Middle frontal gyrus (tissue), 1 donor: Measurements from ENCODE around the gene ATP2C1.
"Not testable (repeated sequence)": the region's sequence is repeated elsewhere in the genome, so short reads cannot be mapped to it uniquely, and the experiment has no call there.

Source experiments
- DNase-seq: peaks from one replicate; pipeline ENCODE4 v3.0.0-alpha.2; 2015; ENCODE audit warnings: low spot score; ENCODE audit errors: extremely low spot score

ATP2C1 gene

DNA sequence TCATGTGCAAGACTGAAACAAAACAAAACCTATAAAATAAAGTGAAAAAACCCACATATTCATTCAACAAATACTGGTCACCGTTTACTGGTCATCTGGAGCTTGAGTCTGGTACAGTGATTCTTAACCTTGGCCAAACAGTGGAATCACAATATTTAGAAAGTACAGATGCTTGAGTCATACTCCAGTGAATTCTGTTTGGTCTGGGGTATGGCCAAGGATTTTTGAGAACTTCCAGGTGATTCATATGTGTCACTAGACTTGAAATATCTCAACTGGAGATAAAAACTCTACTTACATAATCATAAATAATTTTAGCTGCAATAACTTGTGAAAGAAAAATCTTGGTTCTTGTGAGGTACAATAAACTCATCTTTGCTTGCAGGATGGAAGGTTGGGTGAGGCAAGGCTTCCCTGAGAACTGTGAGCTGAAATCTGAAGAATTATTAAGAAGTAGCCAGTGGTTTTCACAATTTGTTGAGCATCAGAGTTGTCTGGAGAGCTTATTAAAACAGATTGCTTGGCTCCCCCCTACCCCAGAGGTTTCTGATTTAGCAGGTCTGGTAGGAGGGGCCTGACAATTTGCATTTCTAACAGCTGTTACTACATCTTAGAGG, 142.4 kb downstream of the ATP2C1 start:
- peak; percentile 52 for DNase-seq

DNA sequence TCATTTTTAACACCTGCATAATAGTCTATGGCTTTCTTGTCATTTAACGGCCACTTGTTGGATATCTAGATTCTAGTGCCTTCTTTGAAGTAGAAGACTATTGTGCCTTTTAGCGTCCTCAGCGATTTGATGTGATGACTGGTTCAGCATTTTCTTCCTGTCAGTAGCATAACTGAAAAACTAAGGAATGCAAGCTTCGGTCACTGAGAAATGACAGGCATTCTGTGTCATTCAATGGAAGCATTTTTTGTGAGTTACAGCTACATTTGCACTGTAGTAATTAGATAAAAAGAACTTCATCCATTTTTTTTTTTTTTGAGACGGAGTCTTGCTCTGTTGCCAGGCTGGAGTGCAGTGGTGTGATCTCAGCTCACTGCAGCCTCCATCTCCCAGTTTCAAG, 143.1 kb downstream of the ATP2C1 start:
- no peak for DNase-seq

DNA sequence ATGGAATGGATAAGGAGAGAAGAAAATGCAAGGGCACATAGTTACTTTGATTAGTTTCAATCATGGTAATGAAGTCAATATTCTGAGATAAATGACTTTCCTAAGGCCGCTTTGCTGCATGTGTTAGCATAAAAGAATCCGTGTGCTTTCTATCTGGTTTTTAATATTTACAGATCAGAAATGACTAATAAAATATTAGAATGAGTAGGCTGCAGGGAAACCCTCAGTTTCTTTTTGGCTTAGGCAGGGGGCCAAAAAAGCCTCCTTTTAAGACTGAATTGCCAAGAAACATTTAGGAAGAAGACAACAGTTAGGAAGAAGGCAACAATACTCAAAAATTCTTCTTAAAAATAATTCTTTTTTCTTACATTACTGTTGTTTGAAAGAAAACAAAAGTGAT, 144.4 kb downstream of the ATP2C1 start:
- DNase-seq, result no peak

DNA sequence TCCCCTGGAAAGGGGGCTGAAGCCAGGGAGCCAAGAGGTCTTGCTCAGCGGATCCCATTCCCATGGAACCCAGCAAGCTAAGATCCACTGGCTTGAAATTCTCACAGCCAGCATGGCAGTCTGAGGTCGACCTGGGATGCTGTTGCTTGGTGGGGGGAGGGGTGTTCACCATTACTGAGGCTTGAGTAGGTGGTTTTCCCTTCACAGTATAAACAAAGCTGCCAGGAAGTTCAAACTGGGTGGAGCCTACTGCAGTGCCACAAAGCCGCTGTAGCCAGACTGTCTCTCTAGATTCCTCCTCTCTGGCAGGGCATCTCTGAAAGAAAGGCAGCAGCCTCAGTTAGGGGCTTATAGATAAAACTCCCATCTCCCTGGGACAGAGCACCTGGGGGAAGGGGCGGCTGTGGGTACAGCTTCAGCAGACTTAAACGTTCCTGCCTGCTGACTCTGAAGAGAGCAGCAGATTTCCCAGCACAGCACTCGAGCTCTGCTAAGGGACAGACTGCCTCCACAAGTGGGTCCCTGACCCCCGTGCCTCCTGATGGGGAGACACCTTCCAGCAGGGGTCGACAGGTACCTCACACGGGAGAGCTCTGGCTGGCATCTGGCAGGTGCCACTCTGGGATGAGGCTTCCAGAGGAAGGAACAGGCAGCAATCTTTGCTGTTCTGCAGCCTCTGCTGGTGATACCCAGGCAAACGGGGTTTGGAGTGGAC, 148.5 kb downstream of the ATP2C1 start:
- not testable (repeated sequence) for DNase-seq

DNA sequence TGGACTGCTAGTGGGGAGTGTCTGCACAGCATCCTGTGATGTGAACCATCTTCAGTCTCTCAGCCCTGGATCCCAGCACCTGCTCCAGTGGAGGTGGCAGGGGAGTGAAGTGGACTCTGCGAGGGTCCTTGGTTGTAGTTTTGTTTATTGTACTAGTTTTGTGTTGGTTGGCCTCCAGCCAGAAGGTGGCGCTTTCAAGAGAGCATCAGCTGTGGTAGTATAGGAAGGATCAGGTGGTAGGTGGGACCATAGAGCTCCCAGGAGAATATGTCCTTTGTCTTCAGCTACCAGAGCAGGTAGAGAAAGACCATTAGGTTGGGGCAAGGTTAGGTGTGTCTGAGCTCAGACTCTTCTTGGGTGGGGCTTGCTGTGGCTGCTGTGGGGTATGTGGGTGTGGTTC, 153.7 kb downstream of the ATP2C1 start:
- no peak for DNase-seq

DNA sequence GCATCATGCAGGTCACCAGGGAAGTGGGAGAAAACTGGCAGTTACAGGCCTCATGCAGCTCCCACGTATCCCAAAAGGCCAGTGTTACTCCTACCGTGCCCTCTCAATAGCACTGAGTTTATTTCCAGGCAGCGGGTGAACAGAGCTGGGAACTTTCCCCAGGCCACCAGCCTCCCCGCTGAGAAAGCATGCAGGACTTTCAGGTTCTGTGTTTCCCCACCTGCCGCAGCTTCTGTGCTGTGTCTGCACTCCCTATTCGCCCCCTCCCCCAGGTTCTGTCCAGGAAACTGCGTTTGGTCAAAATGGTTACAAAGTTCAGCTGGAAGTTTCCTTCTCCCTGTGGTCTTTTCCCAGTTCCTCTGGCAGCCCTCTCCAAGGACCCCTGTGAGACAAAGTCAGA, 154.1 kb downstream of the ATP2C1 start:
- DNase-seq, result no peak

DNA sequence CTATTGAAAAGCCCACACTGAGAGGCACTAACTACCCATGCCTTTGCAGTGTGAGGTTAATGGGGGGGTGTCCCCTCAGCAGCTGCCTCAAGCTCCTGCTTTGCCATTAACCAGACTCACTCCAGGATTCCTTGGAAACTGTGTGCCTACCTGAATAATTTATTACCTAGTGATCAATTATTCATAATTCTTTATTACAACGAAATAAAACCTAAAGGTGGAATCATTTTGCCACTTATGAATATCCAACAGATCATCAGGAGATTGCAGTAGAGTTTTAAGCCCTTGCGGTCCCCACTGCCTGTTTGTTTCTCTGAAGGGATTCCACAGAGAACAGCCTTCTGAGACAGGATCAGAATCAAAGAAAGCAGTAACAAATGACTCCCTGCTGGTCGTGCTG, 156.1 kb downstream of the ATP2C1 start:
- DNase-seq, result no peak

DNA sequence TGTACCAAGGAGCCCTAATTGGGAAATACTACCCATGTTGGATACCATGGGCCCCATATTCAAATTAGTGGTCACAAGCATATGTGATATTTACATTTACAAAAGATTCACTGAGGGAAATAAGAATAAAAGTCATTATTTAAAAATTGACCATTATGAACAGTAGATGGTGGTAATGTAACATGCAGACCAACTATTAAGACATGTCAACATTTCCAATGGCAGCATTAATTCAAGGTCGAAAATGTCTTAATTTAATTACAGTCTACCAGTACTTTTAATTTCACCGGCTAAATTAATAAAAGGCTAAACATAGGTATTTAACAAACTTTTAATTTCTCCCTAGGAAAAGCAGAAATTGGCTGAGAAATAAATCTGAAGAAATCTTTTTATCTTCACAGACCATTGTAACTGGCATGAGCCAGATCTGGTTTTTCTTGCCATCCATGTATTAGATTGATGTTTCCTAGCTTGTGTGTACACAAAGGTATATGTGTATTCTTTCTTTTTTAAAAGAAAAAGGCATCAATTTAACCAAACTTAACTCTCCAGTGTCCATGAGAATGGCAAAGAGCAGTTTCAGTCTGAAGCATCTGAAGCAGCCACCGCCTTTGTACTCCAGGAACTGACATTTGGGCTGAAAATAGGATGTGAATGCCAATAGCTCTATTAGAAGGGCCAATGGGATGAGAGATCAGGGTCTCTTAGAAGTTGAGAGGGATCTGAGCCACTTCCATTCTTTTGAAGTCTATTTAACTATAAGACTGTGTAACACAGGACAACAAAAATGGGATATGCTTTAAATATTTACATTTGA, 159.4 kb downstream of the ATP2C1 start:
- DNase-seq, result no peak
